Nucleus accumbens (tissue), 56 donors: ENCODE results near the gene PTGER2.

Experiments used
- DNase-seq, 56 donors: peaks; one replicate each; lab custom pipeline; 2025; lab: John Stamatoyannopoulos, UW

PTGER2 gene

DNA sequence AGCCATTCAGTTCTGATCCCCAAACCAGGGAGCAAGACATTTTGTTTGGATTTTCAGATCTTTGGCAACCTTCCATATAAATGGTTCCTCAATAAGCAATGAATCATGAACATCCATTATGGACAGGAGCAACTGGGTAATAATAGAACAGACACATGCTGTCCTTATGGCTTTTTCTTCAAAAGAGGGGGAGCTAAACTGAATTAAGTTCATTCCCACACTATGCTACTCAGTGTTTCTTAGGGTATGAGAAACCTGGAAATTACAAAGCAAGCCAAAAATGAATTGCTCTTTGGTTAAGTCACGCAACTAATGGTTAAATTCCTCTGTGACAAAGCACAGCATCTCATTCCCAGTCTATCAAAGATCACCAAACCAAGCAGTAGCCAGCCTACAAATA, 51.0 kb downstream of the PTGER2 start:
- no peak for DNase-seq

DNA sequence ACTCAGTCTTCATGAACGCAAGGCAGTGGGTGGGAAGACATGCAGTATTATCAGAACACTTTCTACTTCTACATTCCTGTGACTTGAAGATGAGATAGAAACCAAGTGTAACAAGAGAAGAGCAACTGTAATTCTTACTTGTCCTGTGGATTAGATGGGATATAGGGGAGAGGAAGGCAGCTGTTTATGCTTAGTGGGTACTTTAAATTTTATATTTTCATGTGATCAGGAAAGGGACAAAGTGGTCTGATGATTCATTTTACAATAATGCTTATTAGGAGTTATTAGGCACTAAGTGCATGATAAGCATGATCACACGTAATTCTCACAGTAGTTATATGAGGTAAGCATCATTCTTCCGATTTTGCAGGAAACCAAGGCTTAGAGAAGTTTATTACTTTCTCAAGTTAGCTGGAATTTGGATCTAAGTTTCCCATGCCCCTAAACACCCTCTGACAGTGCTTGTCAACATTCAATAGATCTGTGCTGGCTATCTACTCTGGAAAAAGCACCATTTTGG, 52.7 kb downstream of the PTGER2 start:
- no peak for DNase-seq

DNA sequence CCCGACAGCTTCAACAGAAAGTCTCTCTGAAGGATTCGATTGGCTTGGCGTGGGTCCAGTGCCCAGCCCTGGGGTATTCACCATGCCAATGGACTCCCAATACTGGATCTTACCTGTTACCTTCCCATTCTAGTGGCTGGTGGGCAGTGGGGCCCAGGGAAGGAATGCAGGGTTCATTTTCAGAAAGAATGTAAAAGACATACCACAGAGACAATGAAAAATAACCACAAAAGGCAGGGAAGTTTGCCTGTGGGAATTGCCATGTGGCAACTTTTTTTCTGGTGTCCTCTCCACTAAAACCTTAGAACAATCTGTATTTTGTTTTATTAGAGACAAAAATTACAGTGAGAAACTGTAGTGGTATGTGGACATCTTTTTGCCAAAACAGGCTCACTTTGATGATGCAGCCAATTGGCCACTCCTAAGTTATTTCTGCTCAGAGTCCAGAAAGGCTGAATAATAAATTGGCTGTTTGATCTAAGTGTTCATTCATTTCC, 55.2 kb downstream of the PTGER2 start:
- DNase-seq: no peak

DNA sequence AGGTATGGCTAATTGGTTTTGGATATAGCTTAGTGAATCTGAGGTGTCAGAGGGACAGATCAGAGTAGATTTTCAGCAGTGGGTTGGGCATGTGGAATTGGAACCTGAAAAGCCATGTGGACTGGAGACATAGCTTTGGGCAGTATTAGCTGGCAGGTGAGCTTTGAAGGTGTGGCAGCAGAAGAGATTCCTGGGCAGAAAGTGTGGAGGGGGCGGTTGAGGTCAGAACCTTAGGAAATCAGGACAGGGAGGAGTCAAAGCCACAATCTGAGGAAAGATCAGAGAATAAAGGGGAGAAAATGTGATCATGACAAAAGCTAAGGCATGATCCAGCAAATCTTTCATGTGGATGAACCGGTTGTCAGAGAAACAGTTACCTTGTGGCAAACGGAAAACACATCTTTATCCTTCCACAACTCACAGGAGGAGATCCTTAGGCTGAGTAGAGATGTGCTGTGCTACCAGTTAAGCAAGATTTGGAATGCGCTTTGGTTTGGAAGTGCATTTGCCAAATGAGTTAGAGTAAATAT, 56.4 kb downstream of the PTGER2 start:
- DNase-seq: no peak

DNA sequence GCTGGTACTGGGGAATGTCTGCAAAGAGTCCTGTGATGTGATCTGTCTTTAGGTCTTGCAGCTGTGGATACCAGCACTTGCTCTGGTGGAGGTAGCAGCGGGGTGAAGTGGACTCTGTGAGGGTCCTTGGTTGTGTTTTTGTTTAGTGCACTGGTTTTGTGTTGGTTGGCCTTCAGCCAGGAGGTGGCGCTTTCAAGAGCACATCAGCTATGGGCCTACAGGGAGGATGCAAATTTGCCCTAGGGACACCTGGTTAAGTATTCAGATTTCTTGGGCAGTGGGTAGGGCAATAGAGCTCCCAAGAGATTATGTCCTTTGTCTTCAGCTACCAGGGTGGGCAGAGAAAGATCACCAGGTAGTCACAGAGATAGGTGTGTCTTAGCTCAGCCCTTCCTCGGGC, 63.8 kb downstream of the PTGER2 start:
- DNase-seq: no peak
